Neuron (in vitro differentiated cells): ENCODE results near the gene CHAC2.
"Not testable (repeated sequence)": the region's sequence is repeated elsewhere in the genome, so short reads cannot be mapped to it uniquely, and the experiment has no call there.

ENCODE experiments used
- H2AFZ ChIP-seq: one replicate; pipeline ENCODE4 v1.6.1; 2013; ENCODE audit warnings: low read depth, mild to moderate bottlenecking, inconsistent platforms, low read length, moderate library complexity
- H3K27me3 ChIP-seq: one replicate; pipeline ENCODE4 v1.6.1; 2013; ENCODE audit warnings: low read length; ENCODE audit not compliant: insufficient read depth
- H3K36me3 ChIP-seq: one replicate; pipeline ENCODE4 v1.6.1; 2013; ENCODE audit warnings: low read length; ENCODE audit not compliant: insufficient read depth
- H3K4me1 ChIP-seq: one replicate; pipeline ENCODE4 v1.6.1; 2013; ENCODE audit warnings: low read length; ENCODE audit not compliant: insufficient read depth
- H3K4me3 ChIP-seq: 2 replicates; pipeline ENCODE4 v1.5.1; 2013; ENCODE audit warnings: mild to moderate bottlenecking, low read length, moderate library complexity
- H3K9me3 ChIP-seq: one replicate; pipeline ENCODE4 v1.6.1; 2013; ENCODE audit warnings: low read length

The CHAC2 gene

GRCh38 chr2:53752385-53752784 lies 15.2 kb upstream of the CHAC2 start:
- H3K9me3 ChIP-seq = peaks cover 3% of the 10 kb centered on the region
- peaks cover 4% of the 10 kb centered on the region for H3K4me1 ChIP-seq
- H3K27me3 ChIP-seq = no peaks in the 10 kb centered on the region
- H2AFZ ChIP-seq = no peak overlapping the region
- H3K4me3 ChIP-seq = no peak overlapping the region
- peaks cover 36% of the 10 kb centered on the region for H3K36me3 ChIP-seq

- Histone ChIP-seq H3K36me3 (peaks cover 30% of the 10 kb centered on the region), H3K27me3 (no peaks in the 10 kb centered on the region), H3K4me3 (no peak overlapping the region), H2AFZ (no peak overlapping the region), H3K9me3 (peaks cover 3% of the 10 kb centered on the region), H3K4me1 (peaks cover 4% of the 10 kb centered on the region)
These were observed 14.6 kb upstream of the CHAC2 start for GRCh38 chr2:53753041-53753440.

GRCh38 chr2:53755121-53755520 lies 12.5 kb upstream of the CHAC2 start:
- Histone ChIP-seq H3K36me3 (peaks cover 26% of the 10 kb centered on the region), H2AFZ (no peak overlapping the region), H3K4me3 (no peak overlapping the region), H3K27me3 (no peaks in the 10 kb centered on the region), H3K9me3 (peaks cover 3% of the 10 kb centered on the region), H3K4me1 (peaks cover 4% of the 10 kb centered on the region)

- H2AFZ ChIP-seq = no peak overlapping the region
- no peak overlapping the region for H3K4me3 ChIP-seq
- peaks cover 3% of the 10 kb centered on the region for H3K9me3 ChIP-seq
- H3K27me3 ChIP-seq = no peaks in the 10 kb centered on the region
- H3K4me1 ChIP-seq = peaks cover 4% of the 10 kb centered on the region
- peaks cover 30% of the 10 kb centered on the region for H3K36me3 ChIP-seq
These were observed 11.0 kb upstream of the CHAC2 start for GRCh38 chr2:53756644-53757043.

GRCh38 chr2:53757206-53757605 lies 10.4 kb upstream of the CHAC2 start:
- not testable (repeated sequence) for H3K9me3 ChIP-seq, H3K4me1 ChIP-seq, H3K4me3 ChIP-seq, H3K27me3 ChIP-seq, H2AFZ ChIP-seq
- H3K36me3 ChIP-seq = peaks cover 36% of the 10 kb centered on the region

- Histone ChIP-seq H3K9me3 (no peaks in the 10 kb centered on the region), H3K4me3 (no peak overlapping the region), H3K4me1 (peaks cover 11% of the 10 kb centered on the region), H3K36me3 (peaks cover 40% of the 10 kb centered on the region), H3K27me3 (no peaks in the 10 kb centered on the region), H2AFZ (no peak overlapping the region)
These were observed 1.8 kb upstream of the CHAC2 start for GRCh38 chr2:53765767-53766166.

GRCh38 chr2:53768242-53768542 lies 588 bp downstream of the CHAC2 start:
- Histone ChIP-seq H3K4me1 (peaks cover 11% of the 10 kb centered on the region), H3K36me3 (peaks cover 17% of the 10 kb centered on the region), H3K27me3 (no peaks in the 10 kb centered on the region), H2AFZ (peak overlapping the region; percentile 68), H3K4me3 (peak overlapping the region; percentile 87), H3K9me3 (no peaks in the 10 kb centered on the region)

- Histone ChIP-seq H3K36me3 (peaks cover 18% of the 10 kb centered on the region), H3K4me3 (no peak overlapping the region), H2AFZ (no peak overlapping the region), H3K27me3 (no peaks in the 10 kb centered on the region), H3K9me3 (no peaks in the 10 kb centered on the region), H3K4me1 (peaks cover 11% of the 10 kb centered on the region)
These were observed 1.8 kb downstream of the CHAC2 start for GRCh38 chr2:53769318-53769945.

GRCh38 chr2:53770264-53770663 lies 2.7 kb downstream of the CHAC2 start:
- peaks cover 13% of the 10 kb centered on the region for H3K36me3 ChIP-seq
- no peak overlapping the region for H2AFZ ChIP-seq
- H3K4me3 ChIP-seq = no peak overlapping the region
- H3K4me1 ChIP-seq = peaks cover 11% of the 10 kb centered on the region
- no peaks in the 10 kb centered on the region for H3K27me3 ChIP-seq
- H3K9me3 ChIP-seq = no peaks in the 10 kb centered on the region

- Histone ChIP-seq H3K27me3 (no peaks in the 10 kb centered on the region), H3K36me3 (peaks cover 36% of the 10 kb centered on the region), H3K4me1 (no peaks in the 10 kb centered on the region), H2AFZ (no peak overlapping the region), H3K4me3 (no peak overlapping the region), H3K9me3 (no peaks in the 10 kb centered on the region)
These were observed 9.5 kb downstream of the CHAC2 start for GRCh38 chr2:53777134-53777533.

- Histone ChIP-seq H3K36me3 (peaks cover 35% of the 10 kb centered on the region), H2AFZ (no peak overlapping the region), H3K4me3 (no peak overlapping the region), H3K9me3 (no peaks in the 10 kb centered on the region), H3K4me1 (no peaks in the 10 kb centered on the region), H3K27me3 (no peaks in the 10 kb centered on the region)
These were observed 11.0 kb downstream of the CHAC2 start for GRCh38 chr2:53778536-53779162.

- H3K27me3 ChIP-seq = no peaks in the 10 kb centered on the region
- no peak overlapping the region for H3K4me3 ChIP-seq
- peaks cover 25% of the 10 kb centered on the region for H3K36me3 ChIP-seq
- H2AFZ ChIP-seq = no peak overlapping the region
- H3K4me1 ChIP-seq = peaks cover 13% of the 10 kb centered on the region
- no peaks in the 10 kb centered on the region for H3K9me3 ChIP-seq
These were observed 12.5 kb downstream of the CHAC2 start for GRCh38 chr2:53780056-53780455.

- H3K4me3 ChIP-seq = no peak overlapping the region
- H2AFZ ChIP-seq = no peak overlapping the region
- peaks cover 21% of the 10 kb centered on the region for H3K4me1 ChIP-seq
- H3K27me3 ChIP-seq = no peaks in the 10 kb centered on the region
- no peaks in the 10 kb centered on the region for H3K9me3 ChIP-seq
- peaks cover 21% of the 10 kb centered on the region for H3K36me3 ChIP-seq
These were observed 15.1 kb downstream of the CHAC2 start for GRCh38 chr2:53782676-53783075.

- H3K4me1 ChIP-seq = peaks cover 26% of the 10 kb centered on the region
- no peak overlapping the region for H2AFZ ChIP-seq
- H3K9me3 ChIP-seq = no peaks in the 10 kb centered on the region
- peak overlapping the region; percentile 90 for H3K4me3 ChIP-seq
- H3K27me3 ChIP-seq = no peaks in the 10 kb centered on the region
- H3K36me3 ChIP-seq = peaks cover 17% of the 10 kb centered on the region
These were observed 16.8 kb downstream of the CHAC2 start for GRCh38 chr2:53784436-53784835.
